ENCODE measurements around the gene PTPRD. TPM values are rescaled to one million over a fixed set of nuclear protein-coding genes. Genes with fewer than 3 reads are reported as not detected.

The PTPRD gene
- total RNA-seq, 1 donor from 2014 or later = 197 TPM

DNA sequence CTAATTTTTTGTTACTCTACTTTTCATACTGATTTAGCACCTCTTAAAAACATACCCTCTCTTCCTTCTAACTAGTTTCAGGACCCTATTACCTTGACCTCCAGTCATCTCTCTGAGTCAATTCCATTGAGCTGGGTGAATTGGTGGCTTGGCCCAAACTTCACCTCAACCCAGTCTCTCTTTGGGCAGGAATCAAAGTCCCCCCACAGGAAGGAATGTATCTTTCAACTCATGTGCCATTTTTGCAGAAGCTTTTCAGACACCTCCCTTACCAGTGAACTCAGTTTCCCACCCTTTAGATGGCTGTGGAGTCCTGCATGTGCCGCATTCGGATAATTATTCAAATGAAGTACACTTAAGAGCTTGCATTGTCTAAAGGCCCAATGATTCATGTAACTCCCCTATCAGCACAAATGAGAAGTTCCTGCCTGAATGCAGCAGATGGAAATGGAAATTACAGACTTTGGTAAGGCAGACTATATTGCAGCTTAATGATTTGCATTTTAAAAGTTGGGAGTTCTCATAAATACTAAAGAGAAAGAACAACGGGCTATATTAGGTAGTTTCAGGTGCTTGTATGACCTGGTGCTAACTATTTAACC is 693.5 kb downstream of the PTPRD start:
- Mint-ChIP-seq H3K9me3 (peaks cover 4% of the 10 kb centered on the region), H3K27me3 (no peaks in the 10 kb centered on the region), H3K4me3 (no peak overlapping the region), H3K4me1 (ENCODE audit: unreplicated experiment) (no peaks in the 10 kb centered on the region), H3K36me3 (no peaks in the 10 kb centered on the region), H3K27ac (no peak overlapping the region)
- TF ChIP-seq, protein P1, sequence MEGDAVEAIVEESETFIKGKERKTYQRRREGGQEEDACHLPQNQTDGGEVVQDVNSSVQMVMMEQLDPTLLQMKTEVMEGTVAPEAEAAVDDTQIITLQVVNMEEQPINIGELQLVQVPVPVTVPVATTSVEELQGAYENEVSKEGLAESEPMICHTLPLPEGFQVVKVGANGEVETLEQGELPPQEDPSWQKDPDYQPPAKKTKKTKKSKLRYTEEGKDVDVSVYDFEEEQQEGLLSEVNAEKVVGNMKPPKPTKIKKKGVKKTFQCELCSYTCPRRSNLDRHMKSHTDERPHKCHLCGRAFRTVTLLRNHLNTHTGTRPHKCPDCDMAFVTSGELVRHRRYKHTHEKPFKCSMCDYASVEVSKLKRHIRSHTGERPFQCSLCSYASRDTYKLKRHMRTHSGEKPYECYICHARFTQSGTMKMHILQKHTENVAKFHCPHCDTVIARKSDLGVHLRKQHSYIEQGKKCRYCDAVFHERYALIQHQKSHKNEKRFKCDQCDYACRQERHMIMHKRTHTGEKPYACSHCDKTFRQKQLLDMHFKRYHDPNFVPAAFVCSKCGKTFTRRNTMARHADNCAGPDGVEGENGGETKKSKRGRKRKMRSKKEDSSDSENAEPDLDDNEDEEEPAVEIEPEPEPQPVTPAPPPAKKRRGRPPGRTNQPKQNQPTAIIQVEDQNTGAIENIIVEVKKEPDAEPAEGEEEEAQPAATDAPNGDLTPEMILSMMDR (conservative IDR thresholded peaks at IDR 0.05) = no peak
- DNase-seq (ENCODE audit: extremely low spot score, unreplicated experiment) = no peak

DNA sequence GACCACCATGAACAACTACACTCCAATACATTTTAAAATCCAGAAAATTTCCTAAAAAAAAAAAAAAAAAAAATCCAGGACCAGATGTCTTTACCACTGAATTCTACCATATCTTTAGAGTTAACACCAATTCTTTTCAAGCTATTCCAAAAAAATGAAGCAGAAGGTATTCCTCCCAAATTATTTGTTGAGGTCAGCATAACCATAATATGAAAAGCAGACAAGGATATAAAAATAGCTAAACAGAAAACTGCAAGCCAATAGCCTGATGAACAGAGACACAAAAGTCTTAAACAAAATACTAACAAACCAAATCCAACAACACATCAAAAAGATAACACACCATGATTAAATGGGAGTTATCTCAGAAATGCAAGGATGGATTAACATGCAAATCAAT is 695.4 kb downstream of the PTPRD start:
- H3K4me3 Mint-ChIP-seq = no peak overlapping the region
- no peaks in the 10 kb centered on the region for H3K27me3 Mint-ChIP-seq
- TF ChIP-seq, protein P1 (conservative IDR thresholded peaks at IDR 0.05) = no peak
- no peaks in the 10 kb centered on the region for H3K4me1 Mint-ChIP-seq (ENCODE audit: unreplicated experiment)
- no peaks in the 10 kb centered on the region for H3K36me3 Mint-ChIP-seq
- no peak overlapping the region for H3K27ac Mint-ChIP-seq
- H3K9me3 Mint-ChIP-seq = peaks cover 4% of the 10 kb centered on the region
- no peak for DNase-seq (ENCODE audit: extremely low spot score, unreplicated experiment)

DNA sequence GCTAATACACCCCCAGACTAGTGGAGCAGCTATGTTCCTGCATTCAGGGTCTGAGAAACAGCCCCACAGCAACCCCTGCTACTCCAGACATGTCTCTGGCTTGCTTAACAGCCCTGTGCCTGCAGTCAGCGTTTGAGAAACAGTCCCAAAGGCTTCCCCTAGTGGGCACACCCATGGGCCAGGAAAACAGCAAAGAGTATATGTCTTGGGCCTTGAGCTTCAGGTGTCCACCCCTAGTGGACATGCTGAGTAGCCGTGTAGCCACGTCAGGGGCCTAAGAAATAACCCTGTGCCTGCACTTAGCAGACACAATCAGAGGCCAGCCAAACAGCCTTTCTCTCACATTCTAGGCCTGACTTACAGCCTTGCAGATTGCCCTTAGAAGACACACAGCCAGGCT is 698.6 kb downstream of the PTPRD start:
- Mint-ChIP-seq H3K27ac (no peak overlapping the region), H3K27me3 (no peaks in the 10 kb centered on the region), H3K36me3 (no peaks in the 10 kb centered on the region), H3K4me3 (no peak overlapping the region), H3K4me1 (ENCODE audit: unreplicated experiment) (no peaks in the 10 kb centered on the region), H3K9me3 (peaks cover 4% of the 10 kb centered on the region)
- DNase-seq (ENCODE audit: extremely low spot score, unreplicated experiment) = no peak
- TF ChIP-seq, protein P1 (conservative IDR thresholded peaks at IDR 0.05) = no peak

DNA sequence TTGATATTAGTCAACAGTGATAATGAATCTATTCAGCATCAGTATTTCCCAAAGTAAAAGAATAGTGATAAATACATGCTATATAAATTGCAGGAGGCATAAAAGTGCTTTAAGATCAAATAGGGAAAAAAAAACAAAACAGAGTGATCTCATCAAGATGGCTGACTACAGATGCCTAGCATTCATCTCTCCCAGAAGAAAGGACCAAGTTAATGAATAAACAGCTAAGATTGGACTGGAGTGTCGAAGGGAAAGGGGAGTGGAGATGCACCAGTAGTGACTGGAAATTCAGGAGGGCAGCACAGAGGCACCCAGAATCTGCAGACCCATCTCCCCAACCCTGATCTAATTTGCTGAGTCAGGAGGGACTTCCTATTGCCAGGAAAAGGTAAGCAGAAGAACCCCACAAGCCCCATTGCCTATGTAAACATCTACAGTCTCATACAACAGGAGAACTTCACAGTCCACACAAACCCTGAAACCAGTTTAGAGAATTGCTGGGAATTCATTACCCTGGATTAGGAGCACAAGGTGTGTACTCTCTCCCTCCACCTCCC is 699.4 kb downstream of the PTPRD start:
- H3K27me3 Mint-ChIP-seq = no peaks in the 10 kb centered on the region
- TF ChIP-seq, protein P1 (conservative IDR thresholded peaks at IDR 0.05) = no peak
- H3K4me1 Mint-ChIP-seq (ENCODE audit: unreplicated experiment) = no peaks in the 10 kb centered on the region
- no peak for DNase-seq (ENCODE audit: extremely low spot score, unreplicated experiment)
- peaks cover 4% of the 10 kb centered on the region for H3K9me3 Mint-ChIP-seq
- H3K4me3 Mint-ChIP-seq = no peak overlapping the region
- peak overlapping the region; percentile 1 for H3K27ac Mint-ChIP-seq
- no peaks in the 10 kb centered on the region for H3K36me3 Mint-ChIP-seq

DNA sequence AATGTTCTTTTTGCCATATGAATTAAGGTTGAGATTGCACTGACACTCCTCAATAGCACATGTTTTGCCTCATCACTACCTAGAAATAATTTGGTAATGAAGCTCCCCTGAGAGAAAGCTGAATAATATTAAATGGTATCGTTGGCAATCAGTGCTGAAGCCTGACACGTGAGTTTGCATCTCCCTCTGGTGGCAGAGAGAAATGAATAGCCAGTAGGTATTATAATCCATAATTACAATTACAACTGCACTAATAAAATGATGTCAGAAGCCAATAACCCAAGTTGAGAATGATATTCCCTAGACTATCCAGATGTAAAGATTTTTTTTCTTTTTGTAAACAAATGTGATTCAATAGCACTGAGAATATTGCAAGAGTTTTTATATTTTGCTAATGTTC is 700.3 kb downstream of the PTPRD start:
- Mint-ChIP-seq H3K4me3 (no peak overlapping the region), H3K9me3 (peaks cover 4% of the 10 kb centered on the region), H3K4me1 (ENCODE audit: unreplicated experiment) (no peaks in the 10 kb centered on the region), H3K27me3 (no peaks in the 10 kb centered on the region), H3K27ac (no peak overlapping the region), H3K36me3 (no peaks in the 10 kb centered on the region)
- DNase-seq (ENCODE audit: extremely low spot score, unreplicated experiment) = no peak
- TF ChIP-seq, protein P1 (conservative IDR thresholded peaks at IDR 0.05) = peak; percentile 70
